Measurements from ENCODE around the gene MRPL23. TPM values are rescaled to one million over a fixed set of nuclear protein-coding genes. Genes with fewer than 3 reads are reported as not detected.

Gene MRPL23
- total and polyA plus RNA-seq, 2 donors (not counting 1 experiment from before 2014, with no cell fraction given), result 68.2 to 95.3 TPM

DNA sequence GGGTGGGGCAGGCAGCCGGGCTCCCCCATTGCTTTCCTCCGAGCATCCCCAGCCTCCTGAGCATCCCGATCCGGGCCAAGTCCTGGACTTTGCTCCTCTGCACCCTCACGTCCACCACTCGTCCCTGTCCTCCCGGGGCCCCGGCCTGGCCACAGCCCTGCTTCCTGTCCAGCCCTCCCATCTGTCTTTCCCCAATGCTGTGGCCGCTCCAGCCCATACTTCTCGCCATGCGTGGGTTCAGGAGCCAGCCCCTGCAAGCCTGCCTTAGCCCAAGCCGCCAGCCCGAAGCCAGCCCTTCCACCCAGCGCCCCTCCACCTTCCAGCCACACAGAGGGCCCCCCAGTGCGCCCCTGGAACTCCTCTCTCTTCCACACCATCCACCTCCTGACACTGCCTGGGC is 23.8 kb downstream of the MRPL23 start:
- H3K27me3 ChIP-seq (ENCODE audit: control insufficient read depth, insufficient read depth, low read length), result no peaks in the 10 kb centered on the region
- no peaks in the 10 kb centered on the region for H3K36me3 ChIP-seq (ENCODE audit: control insufficient read depth, insufficient read depth, low read length)
- no peak overlapping the region for H3K27ac ChIP-seq (ENCODE audit: insufficient read depth, low read length)
- H3K9me3 ChIP-seq (ENCODE audit: control insufficient read depth, insufficient read depth, low read depth, low read length), result no peaks in the 10 kb centered on the region
- H2AFZ ChIP-seq (ENCODE audit: low read length), result no peak overlapping the region
- H3K4me1 ChIP-seq (ENCODE audit: control insufficient read depth, extremely low read depth, insufficient read depth, low read length), result no peaks in the 10 kb centered on the region
- no peak overlapping the region for H3K4me3 ChIP-seq (replicated peaks in 1 of 4; ENCODE audit: control extremely low read depth in 1 of 4, insufficient read depth in 1 of 4, low read depth in 3 of 4, low read length in 4 of 4)
- TF ChIP-seq EZH2 (IDR thresholded peaks at IDR 0.05; ENCODE audit: low read length, missing control alignments), result no peak
- TF ChIP-seq, protein P1, sequence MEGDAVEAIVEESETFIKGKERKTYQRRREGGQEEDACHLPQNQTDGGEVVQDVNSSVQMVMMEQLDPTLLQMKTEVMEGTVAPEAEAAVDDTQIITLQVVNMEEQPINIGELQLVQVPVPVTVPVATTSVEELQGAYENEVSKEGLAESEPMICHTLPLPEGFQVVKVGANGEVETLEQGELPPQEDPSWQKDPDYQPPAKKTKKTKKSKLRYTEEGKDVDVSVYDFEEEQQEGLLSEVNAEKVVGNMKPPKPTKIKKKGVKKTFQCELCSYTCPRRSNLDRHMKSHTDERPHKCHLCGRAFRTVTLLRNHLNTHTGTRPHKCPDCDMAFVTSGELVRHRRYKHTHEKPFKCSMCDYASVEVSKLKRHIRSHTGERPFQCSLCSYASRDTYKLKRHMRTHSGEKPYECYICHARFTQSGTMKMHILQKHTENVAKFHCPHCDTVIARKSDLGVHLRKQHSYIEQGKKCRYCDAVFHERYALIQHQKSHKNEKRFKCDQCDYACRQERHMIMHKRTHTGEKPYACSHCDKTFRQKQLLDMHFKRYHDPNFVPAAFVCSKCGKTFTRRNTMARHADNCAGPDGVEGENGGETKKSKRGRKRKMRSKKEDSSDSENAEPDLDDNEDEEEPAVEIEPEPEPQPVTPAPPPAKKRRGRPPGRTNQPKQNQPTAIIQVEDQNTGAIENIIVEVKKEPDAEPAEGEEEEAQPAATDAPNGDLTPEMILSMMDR (conservative IDR thresholded peaks at IDR 0.05 in 1 of 2, IDR thresholded peaks at IDR 0.05 in 1 of 2; ENCODE audit: low read depth in 1 of 2, low read length in 2 of 2), result no peak
- no peaks in the 10 kb centered on the region for H4K20me1 ChIP-seq (ENCODE audit: control insufficient read depth, extremely low read depth, insufficient read depth, low read length)
- no peaks in the 10 kb centered on the region for H3K79me2 ChIP-seq (ENCODE audit: control insufficient read depth, insufficient read depth, low read length)
- H3K9ac ChIP-seq (ENCODE audit: insufficient read depth, low read length), result no peak overlapping the region
- DNase-seq (ENCODE audit: low read depth in 2 of 2), result no peak
- H3K4me2 ChIP-seq (ENCODE audit: extremely low read depth, insufficient read depth, low read length), result no peak overlapping the region

DNA sequence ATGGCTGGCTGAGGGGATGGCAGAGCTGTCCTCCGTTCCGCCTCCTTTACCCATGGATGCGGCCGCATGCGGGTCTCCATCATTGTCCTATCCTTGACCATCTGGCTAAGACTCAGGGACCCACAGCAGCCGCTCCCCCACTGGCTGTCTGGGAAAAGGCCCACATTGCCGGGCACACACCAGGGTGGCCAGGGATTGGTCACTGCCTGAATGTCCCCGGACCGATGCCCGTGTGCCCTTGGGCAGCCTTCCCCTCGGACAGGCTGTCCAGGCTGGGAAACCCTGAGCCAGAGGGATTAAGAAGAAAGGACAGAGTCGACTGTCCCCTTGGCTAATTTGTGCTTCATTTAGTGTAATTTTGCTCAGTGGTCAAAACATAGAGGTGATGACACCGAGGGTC is 28.1 kb downstream of the MRPL23 start:
- no peak for DNase-seq (ENCODE audit: low read depth in 2 of 2)
- Histone ChIP-seq H3K4me2 (ENCODE audit: extremely low read depth, insufficient read depth, low read length) (no peak overlapping the region), H3K27me3 (ENCODE audit: control insufficient read depth, insufficient read depth, low read length) (no peaks in the 10 kb centered on the region), H3K27ac (ENCODE audit: insufficient read depth, low read length) (no peak overlapping the region), H2AFZ (ENCODE audit: low read length) (no peak overlapping the region), H3K79me2 (ENCODE audit: control insufficient read depth, insufficient read depth, low read length) (no peaks in the 10 kb centered on the region), H3K36me3 (ENCODE audit: control insufficient read depth, insufficient read depth, low read length) (no peaks in the 10 kb centered on the region), H3K4me1 (ENCODE audit: control insufficient read depth, extremely low read depth, insufficient read depth, low read length) (no peaks in the 10 kb centered on the region), H3K9me3 (ENCODE audit: control insufficient read depth, insufficient read depth, low read depth, low read length) (no peaks in the 10 kb centered on the region), H3K4me3 (replicated peaks in 1 of 4; ENCODE audit: control extremely low read depth in 1 of 4, insufficient read depth in 1 of 4, low read depth in 3 of 4, low read length in 4 of 4) (no peak overlapping the region), H3K9ac (ENCODE audit: insufficient read depth, low read length) (no peak overlapping the region), H4K20me1 (ENCODE audit: control insufficient read depth, extremely low read depth, insufficient read depth, low read length) (no peaks in the 10 kb centered on the region)
- TF ChIP-seq, protein P1 (conservative IDR thresholded peaks at IDR 0.05 in 1 of 2, IDR thresholded peaks at IDR 0.05 in 1 of 2; ENCODE audit: low read depth in 1 of 2, low read length in 2 of 2), result no peak
- no peak for TF ChIP-seq EZH2 (IDR thresholded peaks at IDR 0.05; ENCODE audit: low read length, missing control alignments)

DNA sequence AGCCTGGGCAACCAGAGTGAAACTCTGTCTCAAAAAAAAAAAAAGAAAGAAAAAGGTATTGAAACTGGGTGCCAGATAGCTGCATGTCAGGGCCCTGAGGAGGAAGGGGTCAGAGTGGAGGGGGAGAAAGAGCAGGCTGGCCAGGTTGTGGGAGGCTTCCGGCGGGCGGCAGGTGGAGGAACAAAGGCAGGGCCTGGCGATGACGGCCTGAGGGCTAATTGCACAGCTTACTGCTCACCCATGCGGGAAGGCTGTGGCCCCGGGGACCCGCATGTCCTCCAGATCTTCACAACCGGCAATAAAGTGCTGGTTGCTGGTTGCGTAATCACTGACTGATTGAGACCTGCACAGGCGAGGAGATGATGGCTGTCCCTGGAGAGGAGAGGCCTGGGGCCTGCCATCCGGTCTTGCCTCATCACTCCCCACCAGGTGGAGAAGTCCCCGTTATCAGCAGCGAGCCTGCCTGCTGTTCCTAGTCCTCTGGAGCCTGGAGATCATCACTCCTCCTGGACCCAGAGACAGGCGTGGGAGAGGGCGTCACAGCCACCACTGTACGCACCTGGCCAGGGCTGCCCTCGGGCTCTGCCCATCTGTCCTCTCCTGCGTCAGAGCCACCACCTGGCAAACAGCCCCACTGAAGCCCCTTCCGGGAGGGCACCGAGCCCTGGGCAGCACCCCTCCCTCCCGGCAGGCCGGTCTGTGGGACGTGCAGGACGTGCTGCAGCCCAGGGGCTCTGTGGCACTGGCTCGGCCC is 31.8 kb downstream of the MRPL23 start:
- no peaks in the 10 kb centered on the region for H3K9me3 ChIP-seq (ENCODE audit: control insufficient read depth, insufficient read depth, low read depth, low read length)
- no peak overlapping the region for H3K4me3 ChIP-seq (replicated peaks in 1 of 4; ENCODE audit: control extremely low read depth in 1 of 4, insufficient read depth in 1 of 4, low read depth in 3 of 4, low read length in 4 of 4)
- H3K9ac ChIP-seq (ENCODE audit: insufficient read depth, low read length), result no peak overlapping the region
- H3K4me1 ChIP-seq (ENCODE audit: control insufficient read depth, extremely low read depth, insufficient read depth, low read length), result no peaks in the 10 kb centered on the region
- DNase-seq (ENCODE audit: low read depth in 2 of 2), result no peak
- no peak for TF ChIP-seq EZH2 (IDR thresholded peaks at IDR 0.05; ENCODE audit: low read length, missing control alignments)
- TF ChIP-seq, protein P1 (conservative IDR thresholded peaks at IDR 0.05 in 1 of 2, IDR thresholded peaks at IDR 0.05 in 1 of 2; ENCODE audit: low read depth in 1 of 2, low read length in 2 of 2), result no peak
- no peaks in the 10 kb centered on the region for H3K27me3 ChIP-seq (ENCODE audit: control insufficient read depth, insufficient read depth, low read length)
- no peak overlapping the region for H3K27ac ChIP-seq (ENCODE audit: insufficient read depth, low read length)
- H4K20me1 ChIP-seq (ENCODE audit: control insufficient read depth, extremely low read depth, insufficient read depth, low read length), result no peaks in the 10 kb centered on the region
- H2AFZ ChIP-seq (ENCODE audit: low read length), result no peak overlapping the region
- H3K36me3 ChIP-seq (ENCODE audit: control insufficient read depth, insufficient read depth, low read length), result no peaks in the 10 kb centered on the region
- H3K79me2 ChIP-seq (ENCODE audit: control insufficient read depth, insufficient read depth, low read length), result no peaks in the 10 kb centered on the region
- no peak overlapping the region for H3K4me2 ChIP-seq (ENCODE audit: extremely low read depth, insufficient read depth, low read length)
